ENCODE data around the gene ZNF76. TPM values are rescaled to one million over a fixed set of nuclear protein-coding genes. Genes with fewer than 3 reads are reported as not detected.

The ZNF76 gene
- total and polyA plus RNA-seq, 2 donors (not counting 1 experiment from before 2014, with no cell fraction given) = 96.9 to 145 TPM

DNA sequence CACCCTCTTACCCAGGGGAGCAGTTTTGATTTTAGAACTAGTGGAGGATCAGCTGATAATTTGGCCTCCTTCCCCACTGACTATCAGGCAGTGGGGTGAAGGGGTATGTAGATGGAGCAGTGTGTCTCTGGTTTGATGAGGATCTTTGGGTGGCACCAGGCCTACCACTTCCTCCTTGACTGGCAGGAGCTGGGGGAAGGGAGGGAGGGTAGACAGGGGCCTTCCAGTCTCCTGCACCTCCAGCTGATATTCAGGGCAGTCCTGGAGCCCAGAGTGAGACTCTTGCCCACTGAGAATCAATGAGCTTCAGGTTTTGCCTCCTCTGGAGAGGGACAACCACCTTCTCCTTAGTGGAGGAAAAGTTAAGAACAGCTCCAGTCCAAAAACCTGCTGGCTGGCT lies 41.3 kb downstream of the ZNF76 start:
- Mint-ChIP-seq H3K9me3 (ENCODE audit: insufficient read depth) (no peaks in the 10 kb centered on the region), H3K27ac (peak overlapping the region; percentile 97), H3K27me3 (no peaks in the 10 kb centered on the region), H3K4me1 (peaks cover 63% of the 10 kb centered on the region), H3K4me3 (peak overlapping the region; percentile 82)
- peak overlapping the region; percentile 95 for H3K4me2 ChIP-seq (replicated peaks; ENCODE audit: low read depth, low read length, poor library complexity, severe bottlenecking)
- peaks cover 0 to 15% of the 10 kb centered on the region in 2 experiments for H3K36me3 ChIP-seq (replicated peaks in 1 of 2; ENCODE audit: control extremely low read depth in 1 of 2, control insufficient read depth in 1 of 2, extremely low read depth in 1 of 2, insufficient read depth in 2 of 2, low read length in 1 of 2)
- ChIA-PET CTCF (interaction anchor here (0.8 to 13.2 kb wide), 8 partner anchors 9 to 166 kb away, joined by 3 to 301 read pairs (median 5); partner anchors contain the start of genes FANCE, PPARD and RPL10A), POLR2A (interaction anchor here (0.6 to 1.0 kb wide), 2 partner anchors 29 to 30 kb away, joined by 3 to 7 read pairs; no protein-coding TSS in a partner anchor)
- H3K9me3 ChIP-seq (ENCODE audit: control extremely low read depth in 1 of 3, control insufficient read depth in 2 of 3, insufficient read depth in 1 of 3, low read length in 2 of 3) = no peaks in the 10 kb centered on the region
- TF ChIP-seq, protein P1, sequence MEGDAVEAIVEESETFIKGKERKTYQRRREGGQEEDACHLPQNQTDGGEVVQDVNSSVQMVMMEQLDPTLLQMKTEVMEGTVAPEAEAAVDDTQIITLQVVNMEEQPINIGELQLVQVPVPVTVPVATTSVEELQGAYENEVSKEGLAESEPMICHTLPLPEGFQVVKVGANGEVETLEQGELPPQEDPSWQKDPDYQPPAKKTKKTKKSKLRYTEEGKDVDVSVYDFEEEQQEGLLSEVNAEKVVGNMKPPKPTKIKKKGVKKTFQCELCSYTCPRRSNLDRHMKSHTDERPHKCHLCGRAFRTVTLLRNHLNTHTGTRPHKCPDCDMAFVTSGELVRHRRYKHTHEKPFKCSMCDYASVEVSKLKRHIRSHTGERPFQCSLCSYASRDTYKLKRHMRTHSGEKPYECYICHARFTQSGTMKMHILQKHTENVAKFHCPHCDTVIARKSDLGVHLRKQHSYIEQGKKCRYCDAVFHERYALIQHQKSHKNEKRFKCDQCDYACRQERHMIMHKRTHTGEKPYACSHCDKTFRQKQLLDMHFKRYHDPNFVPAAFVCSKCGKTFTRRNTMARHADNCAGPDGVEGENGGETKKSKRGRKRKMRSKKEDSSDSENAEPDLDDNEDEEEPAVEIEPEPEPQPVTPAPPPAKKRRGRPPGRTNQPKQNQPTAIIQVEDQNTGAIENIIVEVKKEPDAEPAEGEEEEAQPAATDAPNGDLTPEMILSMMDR (IDR thresholded peaks at IDR 0.05) = no peak
- TF ChIP-seq EZH2 (IDR thresholded peaks at IDR 0.05; ENCODE audit: borderline replicate concordance, insufficient read depth, low read depth, low read length, poor library complexity, severe bottlenecking) = no peak
- peak overlapping the region in 4 of 5 experiments; percentile 15 to 95 (median 35) for H3K4me3 ChIP-seq (ENCODE audit: control extremely low read depth in 1 of 5, extremely low read depth in 1 of 5, insufficient read depth in 1 of 5, low read depth in 2 of 5, low read length in 4 of 5)
- no peaks in the 10 kb centered on the region for H4K20me1 ChIP-seq (ENCODE audit: control insufficient read depth, insufficient read depth, low read length, poor library complexity, severe bottlenecking)
- peak overlapping the region; percentile 92 for H3K9ac ChIP-seq (ENCODE audit: low read length)
- H2AFZ ChIP-seq (ENCODE audit: insufficient read depth, low read depth, low read length, poor library complexity, severe bottlenecking) = no peak overlapping the region
- no peak for ATAC-seq (ENCODE audit: low read depth)
- H3K79me2 ChIP-seq (ENCODE audit: control insufficient read depth, insufficient read depth, low read length) = peaks cover 80% of the 10 kb centered on the region
- peak overlapping the region; percentile 88 to 98 for H3K27ac ChIP-seq (ENCODE audit: low read length in 2 of 2)
- intact Hi-C loops (cut with micrococcal nuclease) = no loop called here
- no peak for DNase-seq
- H3K27me3 ChIP-seq (replicated peaks in 1 of 4; ENCODE audit: control extremely low read depth in 1 of 4, control insufficient read depth in 3 of 4, insufficient read depth in 4 of 4, low read length in 3 of 4) = no peaks in the 10 kb centered on the region
- H3K4me1 ChIP-seq (ENCODE audit: control insufficient read depth in 2 of 2, insufficient read depth in 2 of 2, low read length in 2 of 2) = peaks cover 64 to 82% of the 10 kb centered on the region in 2 donors

- H3K4me1 Mint-ChIP-seq = peaks cover 70% of the 10 kb centered on the region
These were observed 43.2 kb downstream of the ZNF76 start for GRCh38 chr6:35302604-35303241.

More at GRCh38 chr6:35302604-35303241, 43.2 kb downstream of the ZNF76 start:
- peak; percentile 85 for ATAC-seq (ENCODE audit: low read depth)
- DNase-seq = peak; percentile 81
- peaks cover 60 to 77% of the 10 kb centered on the region in 2 donors for H3K4me1 ChIP-seq (ENCODE audit: control insufficient read depth in 2 of 2, insufficient read depth in 2 of 2, low read length in 2 of 2)
- intact Hi-C loops (cut with micrococcal nuclease) = loop anchor here (1.0 to 2.0 kb wide), 2 partner anchors 9 to 44 kb away; partner anchors contain the start of gene ZNF76
- TF ChIP-seq, protein P1 (IDR thresholded peaks at IDR 0.05) = no peak
- no peak for TF ChIP-seq EZH2 (IDR thresholded peaks at IDR 0.05; ENCODE audit: borderline replicate concordance, insufficient read depth, low read depth, low read length, poor library complexity, severe bottlenecking)
- no peaks in the 10 kb centered on the region for H3K9me3 ChIP-seq (ENCODE audit: control extremely low read depth in 1 of 3, control insufficient read depth in 2 of 3, insufficient read depth in 1 of 3, low read length in 2 of 3)
- peak overlapping the region; percentile 14 to 72 (median 49) for H3K4me3 ChIP-seq (ENCODE audit: control extremely low read depth in 1 of 5, extremely low read depth in 1 of 5, insufficient read depth in 1 of 5, low read depth in 2 of 5, low read length in 4 of 5)
- Mint-ChIP-seq H3K9me3 (ENCODE audit: insufficient read depth) (no peaks in the 10 kb centered on the region), H3K27ac (peak overlapping the region; percentile 97), H3K27me3 (no peaks in the 10 kb centered on the region), H3K4me3 (peak overlapping the region; percentile 86)
- peaks cover 98% of the 10 kb centered on the region for H3K79me2 ChIP-seq (ENCODE audit: control insufficient read depth, insufficient read depth, low read length)
- H3K9ac ChIP-seq (ENCODE audit: low read length) = peak overlapping the region; percentile 77
- CTCF ChIA-PET = interaction anchor here (0.5 to 2.2 kb wide), 13 partner anchors 8 to 1110 kb away, joined by 3 to 19 read pairs (median 4); partner anchors contain the start of genes ARMC12, FANCE and RPL10A
- peaks cover 0 to 15% of the 10 kb centered on the region in 2 experiments for H3K36me3 ChIP-seq (replicated peaks in 1 of 2; ENCODE audit: control extremely low read depth in 1 of 2, control insufficient read depth in 1 of 2, extremely low read depth in 1 of 2, insufficient read depth in 2 of 2, low read length in 1 of 2)
- H3K27me3 ChIP-seq (replicated peaks in 1 of 4; ENCODE audit: control extremely low read depth in 1 of 4, control insufficient read depth in 3 of 4, insufficient read depth in 4 of 4, low read length in 3 of 4) = no peaks in the 10 kb centered on the region
- H2AFZ ChIP-seq (ENCODE audit: insufficient read depth, low read depth, low read length, poor library complexity, severe bottlenecking) = peak overlapping the region; percentile 59
- WGBS (ENCODE audit: insufficient coverage) = 0% methylated on average over 5 of the region's 6 CpGs
- H3K27ac ChIP-seq (ENCODE audit: low read length in 2 of 2) = peak overlapping the region; percentile 86 to 98
- H3K4me2 ChIP-seq (replicated peaks; ENCODE audit: low read depth, low read length, poor library complexity, severe bottlenecking) = peak overlapping the region; percentile 85
- POLR2A ChIA-PET = interaction anchor here (0.5 to 1.3 kb wide), 6 partner anchors 9 to 621 kb away, joined by 4 to 7 read pairs (median 5); partner anchors contain the start of gene RPL10A
- H4K20me1 ChIP-seq (ENCODE audit: control insufficient read depth, insufficient read depth, low read length, poor library complexity, severe bottlenecking) = no peaks in the 10 kb centered on the region

Measured in B cell (primary cell).